WTC11 (cell line): ENCODE data around the gene CARHSP1. TPM values are rescaled to one million over a fixed set of nuclear protein-coding genes. Genes with fewer than 3 reads are reported as not detected.

Experiments used
- ATAC-seq: fragments of 200-7000 bp; cut with Tn5 transposase; 2 replicates; pipeline ENCODE4 v1.10.0; 2021; ENCODE audit warnings: mild to moderate bottlenecking, moderate library complexity
- CTCF ChIA-PET: fragments of 300-600 bp; sonication (Branson Sonifier 250); formaldehyde crosslinking; loops from one replicate; lab custom pipeline; 2021; ENCODE audit warnings: antibody characterized with exemption; lab: Charles Lee
- POLR2A ChIA-PET: fragments of 350-600 bp; sonication (Branson Sonifier 250); formaldehyde crosslinking; loops from one replicate; lab custom pipeline; 2021; ENCODE audit warnings: antibody characterized with exemption; lab: Charles Lee
- DNase-seq: peaks from one replicate; pipeline ENCODE4 v3.0.0; 2021; ENCODE audit warnings: low spot score
- H3K27ac Mint-ChIP-seq: 2 replicates; pipeline ENCODE4 v1.8.0; 2021; ENCODE audit warnings: mixed read lengths
- H3K27me3 Mint-ChIP-seq: 2 replicates; pipeline ENCODE4 v1.8.0; 2021; ENCODE audit warnings: low read depth, mild to moderate bottlenecking, moderate library complexity, mixed read lengths
- H3K36me3 Mint-ChIP-seq: 2 replicates; pipeline ENCODE4 v1.8.0; 2021; ENCODE audit warnings: mixed read lengths
- H3K4me1 Mint-ChIP-seq: 2 replicates; pipeline ENCODE4 v1.8.0; 2022; ENCODE audit warnings: mixed read lengths
- H3K4me3 Mint-ChIP-seq: 2 replicates; pipeline ENCODE4 v1.8.0; 2021; ENCODE audit warnings: mild to moderate bottlenecking, moderate library complexity, mixed read lengths
- H3K9me3 Mint-ChIP-seq: 2 replicates; pipeline ENCODE4 v1.8.0; 2021; ENCODE audit warnings: mixed read lengths
- CBFB ChIP-seq: sonication (generic); formaldehyde crosslinking; IDR thresholded peaks from 2 replicates; pipeline ENCODE4 v1.8.1; 2022; ENCODE audit warnings: mild to moderate bottlenecking, low read depth, missing genetic modification reagents
- CREM ChIP-seq: sonication (generic); formaldehyde crosslinking; IDR thresholded peaks from 2 replicates; pipeline ENCODE4 v1.8.1; 2022; ENCODE audit warnings: mild to moderate bottlenecking, missing genetic modification reagents, moderate library complexity
- ESRRA ChIP-seq: sonication (generic); formaldehyde crosslinking; IDR thresholded peaks from 2 replicates; pipeline ENCODE4 v1.8.1; 2022; ENCODE audit warnings: mild to moderate bottlenecking, missing genetic modification reagents, borderline replicate concordance
- GABPB1 ChIP-seq: sonication (generic); formaldehyde crosslinking; IDR thresholded peaks from 2 replicates; pipeline ENCODE4 v1.8.1; 2023; ENCODE audit warnings: mild to moderate bottlenecking, missing genetic modification reagents
- NFE2L1 ChIP-seq: sonication (generic); formaldehyde crosslinking; IDR thresholded peaks from 2 replicates; pipeline ENCODE4 v1.8.1; 2023; ENCODE audit warnings: missing genetic modification reagents
- NR2C2 ChIP-seq: sonication (generic); formaldehyde crosslinking; IDR thresholded peaks from 2 replicates; pipeline ENCODE4 v1.8.0; 2022; ENCODE audit warnings: mild to moderate bottlenecking, missing genetic modification reagents
- TEAD1 ChIP-seq: sonication (generic); formaldehyde crosslinking; IDR thresholded peaks from 2 replicates; pipeline ENCODE4 v1.8.0; 2022; ENCODE audit warnings: mild to moderate bottlenecking, missing genetic modification reagents
- ZNF138 ChIP-seq: sonication (generic); formaldehyde crosslinking; conservative IDR thresholded peaks from 2 replicates; pipeline ENCODE4 v1.8.1; 2022; ENCODE audit warnings: mild to moderate bottlenecking, moderate library complexity, missing genetic modification reagents
- ZNF219 ChIP-seq: sonication (generic); formaldehyde crosslinking; IDR thresholded peaks from 2 replicates; pipeline ENCODE4 v1.8.0; 2023; ENCODE audit warnings: missing genetic modification reagents, mild to moderate bottlenecking, borderline replicate concordance
- total RNA-seq: library from RNA; stranded (reverse); gene quantifications from 3 replicates; pipeline ENCODE4 v1.2.3, GENCODE V29; 2021
- TF ChIP-seq, protein P1 (sequence below): fragments of 250-450 bp; sonication (Bioruptor Pico); conservative IDR thresholded peaks from 2 replicates; pipeline ENCODE4 v1.9.0; 2021; ENCODE audit warnings: mild to moderate bottlenecking
- TF ChIP-seq, protein P2 (sequence below): sonication (generic); formaldehyde crosslinking; IDR thresholded peaks from 2 replicates; pipeline ENCODE4 v1.8.0; 2023; ENCODE audit warnings: missing genetic modification reagents
- TF ChIP-seq, protein P3 (sequence below): sonication (generic); formaldehyde crosslinking; IDR thresholded peaks from 2 replicates; pipeline ENCODE4 v1.8.1; 2023; ENCODE audit warnings: mild to moderate bottlenecking, missing genetic modification reagents, borderline replicate concordance

The CARHSP1 gene
- total RNA-seq, 1 experiment from 2014 or later: 261 TPM

DNA sequence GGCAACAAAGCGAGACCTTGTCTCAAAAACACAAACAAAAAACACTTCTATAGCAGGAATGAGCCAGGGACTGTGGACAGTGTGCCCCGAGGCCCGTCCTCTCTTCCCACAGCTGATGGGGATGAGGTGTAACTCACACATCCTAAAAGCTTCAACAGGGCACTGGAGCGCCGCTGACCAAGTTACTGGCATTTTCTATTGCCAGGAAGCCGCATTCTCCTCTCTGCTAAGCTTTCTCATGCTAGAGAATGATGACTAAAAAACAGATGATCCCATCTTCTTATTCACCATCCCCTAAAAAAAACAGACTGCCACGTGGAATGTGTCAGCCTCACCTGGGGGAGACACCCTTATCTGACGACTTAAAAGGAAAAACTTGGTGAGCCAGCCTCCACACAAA, 16.3 kb downstream of the CARHSP1 start:
- Mint-ChIP-seq H3K4me3 (no peak overlapping the region), H3K36me3 (peaks cover 63% of the 10 kb centered on the region), H3K9me3 (no peaks in the 10 kb centered on the region), H3K4me1 (peaks cover 53% of the 10 kb centered on the region), H3K27ac (peak overlapping the region; percentile 83), H3K27me3 (no peaks in the 10 kb centered on the region)
- ChIA-PET POLR2A (interaction anchor here (0.6 to 1.4 kb wide), 3 partner anchors 11 to 169 kb away, joined by 3 to 8 read pairs (median 5); no protein-coding TSS in a partner anchor), CTCF (interaction anchor here (1.0 to 3.4 kb wide), 5 partner anchors 16 to 285 kb away, joined by 3 to 9 read pairs (median 5); partner anchors contain the start of gene CARHSP1)
- TF ChIP-seq ESRRA (CRISPR knock-in tag) (no peak), NR2C2 (CRISPR knock-in tag) (no peak), ZNF219 (no peak), CBFB (no peak), CREM (no peak)
- TF ChIP-seq, protein P1, sequence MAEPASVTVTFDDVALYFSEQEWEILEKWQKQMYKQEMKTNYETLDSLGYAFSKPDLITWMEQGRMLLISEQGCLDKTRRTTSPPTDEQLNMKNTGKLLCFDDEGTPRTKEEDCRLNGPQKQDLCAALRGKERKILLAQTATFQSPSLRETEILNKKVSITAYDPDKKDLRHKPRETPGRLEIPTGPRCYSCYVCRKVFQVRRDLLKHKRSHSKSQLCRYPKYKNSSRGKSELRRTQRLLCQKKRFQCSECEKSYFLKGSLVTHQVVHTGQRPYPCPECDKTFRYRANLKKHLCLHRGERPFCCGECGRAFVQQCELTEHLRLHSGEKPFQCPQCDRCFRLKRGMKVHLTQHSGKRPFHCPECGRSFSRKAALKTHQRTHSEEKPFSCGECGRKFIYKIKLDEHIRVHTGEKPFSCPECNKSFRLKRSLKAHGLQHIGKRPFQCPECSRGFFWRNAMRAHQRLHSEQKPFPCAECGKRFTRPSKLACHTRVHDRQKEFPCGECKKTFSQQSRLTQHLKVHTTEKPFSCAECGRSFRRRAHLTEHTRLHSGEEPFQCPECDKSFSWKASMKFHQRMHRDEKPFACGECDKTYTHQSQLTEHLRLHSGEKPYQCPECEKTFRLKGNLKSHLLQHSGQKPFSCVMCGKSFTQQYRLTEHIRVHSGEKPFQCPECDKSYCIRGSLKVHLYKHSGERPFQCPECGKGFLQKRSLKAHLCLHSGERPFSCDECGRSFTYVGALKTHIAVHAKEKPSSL (CRISPR knock-in tag): no peak
- no peak for ATAC-seq
- no peak for DNase-seq

DNA sequence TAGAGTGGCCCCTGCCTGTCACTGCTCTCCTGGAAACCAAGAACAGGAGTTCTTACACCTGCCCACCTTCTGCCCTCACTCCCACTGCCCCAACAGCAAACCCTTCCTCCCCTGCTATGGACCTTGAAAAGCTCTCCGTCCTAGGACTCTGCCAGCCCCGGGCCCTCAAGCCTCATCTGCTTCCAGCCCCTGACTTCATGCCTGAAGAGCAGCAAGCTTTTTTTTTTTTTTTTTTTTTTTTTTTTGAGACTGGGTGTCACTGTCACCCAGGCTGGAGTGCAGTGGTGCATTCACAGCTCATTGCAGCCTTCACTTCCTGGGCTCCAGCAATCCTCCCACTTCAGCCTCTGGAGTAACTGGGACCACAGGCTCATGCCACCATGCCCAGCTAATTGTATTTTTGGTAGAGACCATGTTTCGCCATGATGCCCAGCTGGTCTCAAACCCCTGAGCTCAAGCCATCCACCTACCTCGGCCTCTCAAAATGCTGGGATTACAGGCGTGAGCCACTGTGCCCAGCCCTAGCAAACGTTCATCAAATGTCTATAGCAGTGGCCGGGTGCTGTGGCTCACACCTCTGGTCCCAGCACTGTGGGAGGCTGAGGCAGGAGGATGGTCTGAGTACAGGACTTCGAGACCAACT, 16.9 kb downstream of the CARHSP1 start:
- POLR2A ChIA-PET: interaction anchor here (0.6 to 1.4 kb wide), 2 partner anchors 12 to 168 kb away, joined by 5 to 8 read pairs; no protein-coding TSS in a partner anchor
- peaks cover 61% of the 10 kb centered on the region for H3K36me3 Mint-ChIP-seq
- CTCF ChIA-PET: interaction anchor here (1.0 to 3.4 kb wide), 5 partner anchors 17 to 285 kb away, joined by 3 to 9 read pairs (median 6); partner anchors contain the start of gene CARHSP1
- H3K4me1 Mint-ChIP-seq: peaks cover 52% of the 10 kb centered on the region
- no peak for ATAC-seq
- H3K4me3 Mint-ChIP-seq: no peak overlapping the region
- no peaks in the 10 kb centered on the region for H3K27me3 Mint-ChIP-seq
- H3K27ac Mint-ChIP-seq: peak overlapping the region; percentile 79
- no peaks in the 10 kb centered on the region for H3K9me3 Mint-ChIP-seq
- TF ChIP-seq, protein P2, sequence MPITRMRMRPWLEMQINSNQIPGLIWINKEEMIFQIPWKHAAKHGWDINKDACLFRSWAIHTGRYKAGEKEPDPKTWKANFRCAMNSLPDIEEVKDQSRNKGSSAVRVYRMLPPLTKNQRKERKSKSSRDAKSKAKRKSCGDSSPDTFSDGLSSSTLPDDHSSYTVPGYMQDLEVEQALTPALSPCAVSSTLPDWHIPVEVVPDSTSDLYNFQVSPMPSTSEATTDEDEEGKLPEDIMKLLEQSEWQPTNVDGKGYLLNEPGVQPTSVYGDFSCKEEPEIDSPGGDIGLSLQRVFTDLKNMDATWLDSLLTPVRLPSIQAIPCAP (CRISPR knock-in tag): no peak
- TF ChIP-seq ZNF138 (CRISPR knock-in tag) (no peak), TEAD1 (CRISPR knock-in tag) (no peak), NFE2L1 (CRISPR knock-in tag) (no peak)
- TF ChIP-seq, protein P3, sequence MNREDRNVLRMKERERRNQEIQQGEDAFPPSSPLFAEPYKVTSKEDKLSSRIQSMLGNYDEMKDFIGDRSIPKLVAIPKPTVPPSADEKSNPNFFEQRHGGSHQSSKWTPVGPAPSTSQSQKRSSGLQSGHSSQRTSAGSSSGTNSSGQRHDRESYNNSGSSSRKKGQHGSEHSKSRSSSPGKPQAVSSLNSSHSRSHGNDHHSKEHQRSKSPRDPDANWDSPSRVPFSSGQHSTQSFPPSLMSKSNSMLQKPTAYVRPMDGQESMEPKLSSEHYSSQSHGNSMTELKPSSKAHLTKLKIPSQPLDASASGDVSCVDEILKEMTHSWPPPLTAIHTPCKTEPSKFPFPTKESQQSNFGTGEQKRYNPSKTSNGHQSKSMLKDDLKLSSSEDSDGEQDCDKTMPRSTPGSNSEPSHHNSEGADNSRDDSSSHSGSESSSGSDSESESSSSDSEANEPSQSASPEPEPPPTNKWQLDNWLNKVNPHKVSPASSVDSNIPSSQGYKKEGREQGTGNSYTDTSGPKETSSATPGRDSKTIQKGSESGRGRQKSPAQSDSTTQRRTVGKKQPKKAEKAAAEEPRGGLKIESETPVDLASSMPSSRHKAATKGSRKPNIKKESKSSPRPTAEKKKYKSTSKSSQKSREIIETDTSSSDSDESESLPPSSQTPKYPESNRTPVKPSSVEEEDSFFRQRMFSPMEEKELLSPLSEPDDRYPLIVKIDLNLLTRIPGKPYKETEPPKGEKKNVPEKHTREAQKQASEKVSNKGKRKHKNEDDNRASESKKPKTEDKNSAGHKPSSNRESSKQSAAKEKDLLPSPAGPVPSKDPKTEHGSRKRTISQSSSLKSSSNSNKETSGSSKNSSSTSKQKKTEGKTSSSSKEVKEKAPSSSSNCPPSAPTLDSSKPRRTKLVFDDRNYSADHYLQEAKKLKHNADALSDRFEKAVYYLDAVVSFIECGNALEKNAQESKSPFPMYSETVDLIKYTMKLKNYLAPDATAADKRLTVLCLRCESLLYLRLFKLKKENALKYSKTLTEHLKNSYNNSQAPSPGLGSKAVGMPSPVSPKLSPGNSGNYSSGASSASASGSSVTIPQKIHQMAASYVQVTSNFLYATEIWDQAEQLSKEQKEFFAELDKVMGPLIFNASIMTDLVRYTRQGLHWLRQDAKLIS (CRISPR knock-in tag): no peak
- peak; percentile 4 for DNase-seq

DNA sequence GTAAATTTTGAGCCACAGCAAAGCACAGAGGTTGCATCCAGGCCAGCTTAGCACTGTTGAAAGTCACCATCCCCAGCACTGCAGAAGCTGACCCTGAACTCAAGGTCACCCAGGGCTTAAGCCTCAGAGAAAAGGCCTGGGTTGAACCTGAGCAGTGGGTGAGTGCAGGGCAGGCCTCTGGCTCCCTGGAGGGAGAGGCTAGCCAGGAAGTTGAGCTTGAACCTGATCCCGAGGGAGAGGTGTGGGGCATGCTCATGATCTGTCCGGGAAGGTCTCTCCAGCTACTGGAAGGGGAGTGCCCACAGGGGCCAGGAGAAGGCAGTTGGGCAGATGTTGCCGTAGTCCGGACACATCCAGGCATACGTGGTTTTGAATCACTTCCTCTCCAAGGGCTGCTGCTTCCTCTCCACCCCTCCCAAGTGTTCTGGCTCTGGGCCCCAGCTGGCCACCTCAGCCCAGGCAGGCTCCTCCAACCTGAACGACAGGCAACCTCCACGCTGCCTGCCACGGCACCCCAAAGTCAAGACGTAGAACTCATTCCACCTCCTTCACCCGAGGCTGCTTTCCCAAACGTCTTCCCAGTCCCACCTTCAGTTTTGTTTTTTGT, 18.4 kb downstream of the CARHSP1 start:
- TF ChIP-seq CREM: no peak
- TF ChIP-seq GABPB1 (CRISPR knock-in tag): peak; percentile 79
- TF ChIP-seq ZNF138 (CRISPR knock-in tag): no peak
- ChIA-PET CTCF (interaction anchor here (2.3 to 3.4 kb wide), 2 partner anchors 19 to 30 kb away, joined by 8 to 9 read pairs; partner anchors contain the start of gene CARHSP1), POLR2A (no interaction called here)
- ATAC-seq: peak; percentile 13; the same call in 1 of the 2 replicates
- no peaks in the 10 kb centered on the region for H3K9me3 Mint-ChIP-seq
- peak; percentile 11 for DNase-seq
- no peak overlapping the region for H3K4me3 Mint-ChIP-seq
- peaks cover 51% of the 10 kb centered on the region for H3K36me3 Mint-ChIP-seq
- no peaks in the 10 kb centered on the region for H3K27me3 Mint-ChIP-seq
- H3K4me1 Mint-ChIP-seq: peaks cover 45% of the 10 kb centered on the region
- peak overlapping the region; percentile 93 for H3K27ac Mint-ChIP-seq
